HepG2 (cell line): ENCODE measurements around the gene DNAJC12. TPM values are rescaled to one million over a fixed set of nuclear protein-coding genes. Genes with fewer than 3 reads are reported as not detected.

ENCODE experiments used
- HOXD1 ChIP-seq: sonication (generic); formaldehyde crosslinking; IDR thresholded peaks from 2 replicates; pipeline ENCODE4 v1.5.0; 2020; ENCODE audit warnings: missing genetic modification reagents
- JDP2 ChIP-seq: sonication (generic); formaldehyde crosslinking; IDR thresholded peaks from 2 replicates; pipeline ENCODE4 v1.8.1; 2022; ENCODE audit warnings: missing genetic modification reagents, borderline replicate concordance
- KDM6A ChIP-seq: IDR thresholded peaks from 2 replicates; pipeline ENCODE4 v1.6.1; 2016; ENCODE audit warnings: low read depth
- MAFF ChIP-seq: IDR thresholded peaks from 2 replicates; pipeline ENCODE4 v1.6.1; 2011; ENCODE audit warnings: low read depth, low read length, improper control_type of control experiment
- PCBP2 ChIP-seq: fragments of 200-400 bp; formaldehyde crosslinking; optimal IDR thresholded peaks from 2 replicates; pipeline ENCODE3; 2018; ENCODE audit warnings: low read length, low read depth; ENCODE audit not compliant: poor library complexity, severe bottlenecking
- POLR2G ChIP-seq: fragments of 200-400 bp; formaldehyde crosslinking; IDR thresholded peaks from 2 replicates; pipeline ENCODE4 v1.6.1; 2018; ENCODE audit warnings: mild to moderate bottlenecking, low read depth, low read length, moderate library complexity
- RAD51 ChIP-seq: fragments of 450-650 bp; IDR thresholded peaks from 2 replicates; pipeline ENCODE4 v1.6.1; 2016; ENCODE audit warnings: borderline replicate concordance
- SCMH1 ChIP-seq: sonication (generic); formaldehyde crosslinking; IDR thresholded peaks from 2 replicates; pipeline ENCODE4 v1.9.0; 2021; ENCODE audit warnings: missing genetic modification reagents, mild to moderate bottlenecking, borderline replicate concordance
- SMAD3 ChIP-seq: sonication (generic); formaldehyde crosslinking; IDR thresholded peaks from 2 replicates; pipeline ENCODE4 v1.4.0; 2020; ENCODE audit warnings: missing genetic modification reagents
- ZBTB4 ChIP-seq: sonication (generic); formaldehyde crosslinking; IDR thresholded peaks from 2 replicates; pipeline ENCODE4 v1.4.0; 2020; ENCODE audit warnings: missing genetic modification reagents, mild to moderate bottlenecking, borderline replicate concordance
- ZNF260 ChIP-seq: sonication (generic); formaldehyde crosslinking; IDR thresholded peaks from 2 replicates; pipeline ENCODE4 v1.4.0; 2020; ENCODE audit warnings: missing genetic modification reagents, low read depth, mild to moderate bottlenecking, borderline replicate concordance
- ZNF30 ChIP-seq: sonication (generic); formaldehyde crosslinking; IDR thresholded peaks from 2 replicates; pipeline ENCODE4 v1.5.0; 2020; ENCODE audit warnings: mild to moderate bottlenecking, missing genetic modification reagents
- ZNF367 ChIP-seq: sonication (generic); formaldehyde crosslinking; IDR thresholded peaks from 2 replicates; pipeline ENCODE4 v1.4.0; 2020; ENCODE audit warnings: missing genetic modification reagents, borderline replicate concordance
- ZNF598 ChIP-seq: sonication (generic); formaldehyde crosslinking; IDR thresholded peaks from 2 replicates; pipeline ENCODE4 v1.5.1; 2020; ENCODE audit warnings: mild to moderate bottlenecking, missing genetic modification reagents, borderline replicate concordance
- ZNF672 ChIP-seq: sonication (generic); formaldehyde crosslinking; IDR thresholded peaks from 2 replicates; pipeline ENCODE4 v1.8.1; 2022; ENCODE audit warnings: missing genetic modification reagents
- ZNF891 ChIP-seq: sonication (generic); formaldehyde crosslinking; IDR thresholded peaks from 2 replicates; pipeline ENCODE4 v1.5.0; 2020; ENCODE audit warnings: mild to moderate bottlenecking, missing genetic modification reagents
- polyA plus RNA-seq, 8 experiments: library from polyadenylated mRNA; depleted of rRNA in 3 of 8; stranded (reverse) in 7 of 8; unstranded in 1 of 8; fragments of >200 nt; fragmentation: Illumina TruSeq in 4 of 8; extraction: Trizol in 4 of 8; gene quantifications; 2 replicates each; pipeline versions ENCODE4 v1.2.1 to v1.2.3, GENCODE V29; 2011 to 2016; ENCODE audit warnings: low read depth in 4 of 8, missing spikeins in 1 of 8, mixed read lengths in 1 of 8; ENCODE audit not compliant: insufficient read depth in 1 of 8
- total RNA-seq, 5 experiments: library from RNA; depleted of rRNA; stranded (reverse); fragments of >200 nt; fragmentation: Illumina TruSeq; extraction: Trizol; gene quantifications; 2 replicates each; pipeline ENCODE4 v1.2.3, GENCODE V29; 2016; ENCODE audit warnings: low read depth in 1 of 5
- TF ChIP-seq, protein P1 (sequence below): sonication (generic); formaldehyde crosslinking; IDR thresholded peaks from 2 replicates; pipeline ENCODE4 v1.4.0; 2020; ENCODE audit warnings: missing genetic modification reagents
- TF ChIP-seq, protein P2 (sequence below), 2 experiments: fragments of 450-650 bp in 1 of 2; sonication (generic) in 1 of 2; formaldehyde crosslinking; IDR thresholded peaks; 2 replicates each; pipeline versions ENCODE4 v1.5.0 to v1.8.0; 2020 to 2022; ENCODE audit warnings: mild to moderate bottlenecking in 1 of 2, missing genetic modification reagents in 1 of 2
- TF ChIP-seq, protein P3 (sequence below): sonication (generic); formaldehyde crosslinking; IDR thresholded peaks from 2 replicates; pipeline ENCODE4 v1.4.0; 2020; ENCODE audit warnings: missing genetic modification reagents
- TF ChIP-seq, protein P4 (sequence below): sonication (generic); formaldehyde crosslinking; IDR thresholded peaks from 2 replicates; pipeline ENCODE4 v1.5.0; 2020; ENCODE audit warnings: mild to moderate bottlenecking, low read depth, missing genetic modification reagents, borderline replicate concordance

DNAJC12 gene
- total and polyA plus RNA-seq, 2 of the 13 experiments (the other 11 are each of a cell fraction or from before 2014, with no cell fraction given), result 11.6 to 43.9 TPM

DNA sequence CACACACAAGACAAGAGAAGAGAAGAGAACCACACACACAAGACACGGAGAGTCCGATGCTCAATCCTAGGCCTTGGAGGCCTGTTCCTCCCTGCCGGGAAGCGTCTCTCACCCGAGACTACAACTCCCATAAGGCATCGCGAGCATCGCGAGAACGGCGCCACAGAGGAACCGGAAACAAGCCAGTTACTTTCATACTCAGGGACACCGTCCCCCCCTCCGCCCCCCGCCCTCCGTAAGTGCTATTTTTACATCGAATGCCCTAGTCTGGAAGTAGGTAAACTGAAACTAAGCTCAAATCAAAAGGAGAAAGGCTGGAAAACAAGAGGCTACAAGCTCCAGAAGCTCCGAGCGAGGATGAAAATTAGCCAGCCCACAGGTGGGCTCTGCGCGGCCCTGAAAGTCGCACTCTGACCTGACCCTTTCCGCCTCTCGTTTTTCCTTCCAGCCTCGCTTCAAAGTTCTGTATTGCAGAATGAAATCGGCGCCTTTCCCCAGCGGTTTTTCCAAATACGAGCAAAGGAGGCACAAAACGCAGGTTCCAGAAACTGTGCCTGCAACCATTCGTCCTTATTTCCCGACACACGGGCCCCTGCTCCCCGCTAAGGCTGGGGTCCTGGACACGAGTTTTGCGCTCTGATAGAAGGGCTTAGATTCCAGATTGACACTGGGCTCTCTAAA, 11.5 kb upstream of the DNAJC12 start (continued):
- TF ChIP-seq ZBTB4 (CRISPR knock-in tag) (no peak), ZNF891 (CRISPR knock-in tag) (0 out of 2 replicates have a peak, but pooled peaks have one; percentile 35), POLR2G (peak; percentile 71), ZNF598 (CRISPR knock-in tag) (no peak), JDP2 (CRISPR knock-in tag) (no peak), ZNF30 (CRISPR knock-in tag) (no peak), HOXD1 (CRISPR knock-in tag) (no peak), MAFF (no peak), SCMH1 (CRISPR knock-in tag) (no peak), PCBP2 (no peak), ZNF260 (CRISPR knock-in tag) (no peak), KDM6A (no peak), SMAD3 (no peak; the same call in 1 of the 2 replicates), ZNF672 (CRISPR knock-in tag) (no peak), ZNF367 (CRISPR knock-in tag) (no peak), RAD51 (no peak)
- TF ChIP-seq, protein P1, sequence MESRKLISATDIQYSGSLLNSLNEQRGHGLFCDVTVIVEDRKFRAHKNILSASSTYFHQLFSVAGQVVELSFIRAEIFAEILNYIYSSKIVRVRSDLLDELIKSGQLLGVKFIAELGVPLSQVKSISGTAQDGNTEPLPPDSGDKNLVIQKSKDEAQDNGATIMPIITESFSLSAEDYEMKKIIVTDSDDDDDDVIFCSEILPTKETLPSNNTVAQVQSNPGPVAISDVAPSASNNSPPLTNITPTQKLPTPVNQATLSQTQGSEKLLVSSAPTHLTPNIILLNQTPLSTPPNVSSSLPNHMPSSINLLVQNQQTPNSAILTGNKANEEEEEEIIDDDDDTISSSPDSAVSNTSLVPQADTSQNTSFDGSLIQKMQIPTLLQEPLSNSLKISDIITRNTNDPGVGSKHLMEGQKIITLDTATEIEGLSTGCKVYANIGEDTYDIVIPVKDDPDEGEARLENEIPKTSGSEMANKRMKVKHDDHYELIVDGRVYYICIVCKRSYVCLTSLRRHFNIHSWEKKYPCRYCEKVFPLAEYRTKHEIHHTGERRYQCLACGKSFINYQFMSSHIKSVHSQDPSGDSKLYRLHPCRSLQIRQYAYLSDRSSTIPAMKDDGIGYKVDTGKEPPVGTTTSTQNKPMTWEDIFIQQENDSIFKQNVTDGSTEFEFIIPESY (CRISPR knock-in tag), result no peak
- TF ChIP-seq, protein P2, sequence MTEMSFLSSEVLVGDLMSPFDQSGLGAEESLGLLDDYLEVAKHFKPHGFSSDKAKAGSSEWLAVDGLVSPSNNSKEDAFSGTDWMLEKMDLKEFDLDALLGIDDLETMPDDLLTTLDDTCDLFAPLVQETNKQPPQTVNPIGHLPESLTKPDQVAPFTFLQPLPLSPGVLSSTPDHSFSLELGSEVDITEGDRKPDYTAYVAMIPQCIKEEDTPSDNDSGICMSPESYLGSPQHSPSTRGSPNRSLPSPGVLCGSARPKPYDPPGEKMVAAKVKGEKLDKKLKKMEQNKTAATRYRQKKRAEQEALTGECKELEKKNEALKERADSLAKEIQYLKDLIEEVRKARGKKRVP (CRISPR knock-in tag; IDR thresholded peaks at IDR 0.05), result no peak
- TF ChIP-seq, protein P3, sequence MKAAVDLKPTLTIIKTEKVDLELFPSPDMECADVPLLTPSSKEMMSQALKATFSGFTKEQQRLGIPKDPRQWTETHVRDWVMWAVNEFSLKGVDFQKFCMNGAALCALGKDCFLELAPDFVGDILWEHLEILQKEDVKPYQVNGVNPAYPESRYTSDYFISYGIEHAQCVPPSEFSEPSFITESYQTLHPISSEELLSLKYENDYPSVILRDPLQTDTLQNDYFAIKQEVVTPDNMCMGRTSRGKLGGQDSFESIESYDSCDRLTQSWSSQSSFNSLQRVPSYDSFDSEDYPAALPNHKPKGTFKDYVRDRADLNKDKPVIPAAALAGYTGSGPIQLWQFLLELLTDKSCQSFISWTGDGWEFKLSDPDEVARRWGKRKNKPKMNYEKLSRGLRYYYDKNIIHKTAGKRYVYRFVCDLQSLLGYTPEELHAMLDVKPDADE, result no peak
- TF ChIP-seq, protein P4, sequence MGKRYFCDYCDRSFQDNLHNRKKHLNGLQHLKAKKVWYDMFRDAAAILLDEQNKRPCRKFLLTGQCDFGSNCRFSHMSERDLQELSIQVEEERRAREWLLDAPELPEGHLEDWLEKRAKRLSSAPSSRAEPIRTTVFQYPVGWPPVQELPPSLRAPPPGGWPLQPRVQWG, result no peak
